Stimulated activated CD8-positive, alpha-beta memory T cell treated with anti-CD3 and anti-CD28 coated beads, Interleukin-4, amount 100 ng/mL, for 48 hours (primary cell): ENCODE measurements around the gene PRPF18.

Source experiments
- DNase-seq: peaks from one replicate; pipeline ENCODE4 v3.0.0-alpha.2; 2020

Gene PRPF18

DNA sequence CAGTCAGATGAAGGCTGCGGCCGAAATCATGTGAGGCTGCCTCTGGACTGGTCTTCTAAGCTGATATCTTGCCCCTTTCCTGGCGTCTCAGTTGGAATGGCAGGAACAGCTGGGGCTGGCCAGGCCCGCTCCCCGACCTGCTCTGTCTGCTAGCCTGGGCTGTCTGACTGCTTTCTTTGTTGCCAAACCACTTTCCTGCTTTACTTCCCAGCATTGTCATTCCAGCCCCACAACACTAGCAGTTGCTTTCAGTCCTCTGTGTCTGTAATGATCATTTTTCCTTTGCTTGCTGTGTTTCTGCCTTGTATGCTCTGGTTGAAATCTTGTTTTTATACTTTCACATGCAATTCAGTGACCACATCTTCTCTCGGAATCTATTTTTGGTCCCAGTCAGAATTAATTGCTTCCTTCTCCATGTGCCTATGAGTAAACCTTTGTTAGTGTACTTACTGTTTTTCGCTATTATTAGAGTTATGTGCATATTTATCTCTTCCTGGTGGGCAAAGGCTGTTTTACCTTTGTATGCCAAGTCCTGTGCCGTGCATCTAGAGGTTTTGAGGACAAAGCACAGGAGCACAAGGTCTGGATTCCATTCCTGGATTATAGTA is 21.6 kb downstream of the PRPF18 start:
- DNase-seq, result no peak

GRCh38 chr10:13612654-13613373 is 26.0 kb downstream of the PRPF18 start:
- no peak for DNase-seq

- no peak for DNase-seq
Observed at GRCh38 chr10:13613519-13613918, 26.8 kb downstream of the PRPF18 start.

- no peak for DNase-seq
Observed at GRCh38 chr10:13614530-13615332, 28.0 kb downstream of the PRPF18 start.

GRCh38 chr10:13615650-13616300 is 29.0 kb downstream of the PRPF18 start:
- no peak for DNase-seq

DNA sequence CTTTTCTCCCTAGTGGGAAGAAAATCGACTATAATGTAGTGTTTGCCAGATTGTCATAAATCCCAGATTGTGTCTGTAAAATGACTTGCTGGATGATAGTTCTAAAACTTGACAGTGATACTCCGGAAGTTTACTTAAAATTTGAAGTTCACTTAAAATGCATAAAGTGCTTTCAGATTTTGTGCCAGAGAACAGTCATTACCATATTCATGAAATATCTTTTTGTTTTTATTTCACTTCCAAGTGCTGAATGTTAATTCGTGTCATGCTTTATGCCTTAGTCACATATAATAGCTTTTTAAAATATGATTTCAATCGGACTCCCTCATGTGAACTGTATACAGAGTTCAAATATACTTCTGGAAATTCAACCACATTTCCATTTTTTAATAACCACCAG is 30.4 kb downstream of the PRPF18 start:
- no peak for DNase-seq

DNA sequence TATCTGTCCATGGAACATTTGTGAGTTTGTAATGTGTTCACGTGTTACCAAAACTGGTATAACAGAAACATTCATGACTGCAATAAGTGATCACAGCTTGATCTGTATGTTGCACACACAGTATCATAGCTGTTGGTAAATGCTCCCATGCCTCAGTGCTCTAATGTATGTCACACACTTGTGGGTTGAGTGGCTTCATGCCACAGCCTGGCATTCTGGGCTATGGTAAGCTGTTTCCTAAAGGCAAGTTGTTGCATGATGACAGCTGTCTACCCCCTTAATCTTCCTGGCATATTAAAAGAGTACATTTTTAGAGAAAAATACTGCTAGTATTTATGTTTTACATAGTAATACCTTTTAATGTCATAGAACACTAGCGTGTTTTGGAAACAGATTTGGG is 35.2 kb downstream of the PRPF18 start:
- DNase-seq, result no peak

DNA sequence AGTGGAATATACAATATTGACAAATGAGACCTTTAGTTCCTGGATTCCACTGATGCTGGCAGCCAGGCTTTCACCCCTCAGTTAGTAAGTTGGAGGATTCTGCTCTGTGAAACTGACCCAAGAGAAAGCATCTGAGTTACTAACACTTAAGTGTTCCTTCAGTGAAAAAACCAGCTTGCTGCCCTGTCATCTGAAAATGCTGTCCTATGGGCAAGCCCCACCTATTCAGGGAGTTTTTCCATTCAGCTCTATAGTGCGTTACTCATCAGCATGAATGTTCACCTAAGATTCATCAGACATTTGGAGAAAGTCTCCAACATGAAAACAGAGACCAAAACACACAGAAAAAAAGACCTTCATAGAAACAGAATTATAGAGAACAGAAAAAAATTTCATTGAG is 37.9 kb downstream of the PRPF18 start:
- DNase-seq, result no peak

GRCh38 chr10:13627459-13628310 is 40.9 kb downstream of the PRPF18 start:
- DNase-seq, result no peak

DNA sequence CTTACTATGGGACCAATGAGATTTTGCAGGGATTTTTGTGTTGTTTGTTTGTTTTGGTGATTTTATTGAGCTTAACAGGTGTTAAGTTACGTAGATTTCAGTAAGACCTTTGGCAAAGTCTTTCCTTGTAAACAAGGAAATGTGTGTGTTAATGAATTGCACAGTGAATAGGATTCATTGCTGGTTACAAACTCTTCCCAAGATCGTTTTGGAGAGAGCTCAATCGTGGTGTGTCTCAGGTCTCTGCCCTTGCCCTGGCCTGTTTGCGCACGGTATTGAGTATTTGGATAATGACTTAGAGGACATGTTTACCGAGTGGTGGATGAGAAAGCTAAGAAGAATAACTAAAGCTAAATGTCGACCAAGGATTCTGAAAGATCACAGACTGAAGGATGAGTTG is 41.9 kb downstream of the PRPF18 start:
- no peak for DNase-seq

- no peak for DNase-seq
Observed at GRCh38 chr10:13629116-13629515, 42.4 kb downstream of the PRPF18 start.

- DNase-seq, result no peak
Observed at GRCh38 chr10:13630231-13630630, 43.5 kb downstream of the PRPF18 start.

DNA sequence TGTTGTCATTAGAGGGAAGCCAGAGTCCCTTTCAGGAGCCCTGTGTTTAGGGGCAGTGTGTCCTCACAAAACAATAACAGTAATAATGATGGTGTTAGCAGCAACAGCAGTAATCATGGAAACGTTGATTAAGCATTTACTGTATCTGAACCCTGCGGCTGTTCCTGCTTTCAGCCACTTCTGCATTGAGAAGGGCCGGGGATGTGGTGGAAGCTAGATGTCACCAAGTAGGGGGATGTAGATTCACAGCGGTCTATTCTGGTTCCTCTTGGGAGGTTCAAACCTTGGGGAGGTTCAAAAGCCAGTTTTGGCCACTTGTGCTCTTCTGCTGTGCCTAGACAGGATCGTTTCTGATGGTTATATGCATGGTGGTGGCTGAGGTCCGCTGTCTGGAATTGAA is 44.8 kb downstream of the PRPF18 start:
- DNase-seq, result no peak

DNA sequence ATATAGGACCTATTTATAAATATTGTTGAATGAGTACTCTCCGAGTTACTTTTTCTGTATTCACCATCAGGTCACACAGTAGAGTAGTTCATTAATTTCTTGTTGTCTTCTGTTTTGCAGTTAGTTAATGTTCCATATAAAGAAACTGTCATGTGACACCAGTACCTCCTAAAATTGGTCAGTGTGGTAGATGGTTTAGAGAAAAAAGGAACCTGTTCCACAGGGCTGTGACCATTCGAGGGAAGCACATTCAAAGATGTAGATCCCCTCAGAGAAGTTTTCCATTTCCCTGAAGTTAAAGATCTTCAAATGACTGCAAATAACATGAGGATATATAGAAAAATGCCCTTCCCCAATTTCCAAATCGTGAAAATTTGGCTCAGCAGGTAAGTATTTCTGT is 45.7 kb downstream of the PRPF18 start:
- no peak for DNase-seq

GRCh38 chr10:13632884-13633440 is 46.2 kb downstream of the PRPF18 start:
- DNase-seq, result no peak

DNA sequence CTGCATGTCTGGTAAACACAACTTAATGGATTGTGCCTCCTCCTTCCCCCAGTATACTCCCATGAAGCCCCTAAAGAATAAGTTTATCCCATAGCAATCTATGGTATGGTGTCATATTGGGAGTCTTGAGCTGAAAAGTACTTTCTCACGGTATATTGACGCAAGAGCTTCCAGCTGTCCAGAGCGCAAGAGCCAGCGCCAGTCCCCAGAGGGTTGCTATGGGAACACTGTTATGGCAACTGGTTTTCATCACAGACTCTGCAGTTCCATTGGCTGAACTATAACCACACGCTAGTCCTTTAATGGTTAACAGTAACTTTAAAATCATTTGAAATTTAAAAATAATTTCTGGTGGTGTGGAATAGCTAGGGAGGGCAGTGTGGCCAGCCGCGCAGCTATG is 46.9 kb downstream of the PRPF18 start:
- DNase-seq, result no peak

DNA sequence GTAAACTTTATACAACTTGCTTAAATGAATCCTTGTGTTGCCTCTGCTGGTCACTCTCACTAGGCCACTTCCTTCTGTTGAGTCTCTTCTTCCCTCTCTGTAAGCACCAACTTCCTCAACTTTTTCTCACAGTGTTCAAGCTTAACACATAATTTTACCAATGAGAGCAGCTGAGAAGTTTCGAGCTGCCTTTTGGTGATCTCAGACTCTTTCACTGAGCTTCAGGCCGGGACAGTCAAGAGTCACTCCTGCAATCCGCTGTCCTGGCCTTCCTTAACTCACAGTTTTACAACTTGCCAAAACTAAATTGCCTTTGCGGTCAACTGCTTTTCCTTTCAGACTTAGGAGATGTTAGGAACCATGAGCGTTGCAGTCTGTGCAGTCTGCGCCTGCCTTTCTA is 47.4 kb downstream of the PRPF18 start:
- no peak for DNase-seq

DNA sequence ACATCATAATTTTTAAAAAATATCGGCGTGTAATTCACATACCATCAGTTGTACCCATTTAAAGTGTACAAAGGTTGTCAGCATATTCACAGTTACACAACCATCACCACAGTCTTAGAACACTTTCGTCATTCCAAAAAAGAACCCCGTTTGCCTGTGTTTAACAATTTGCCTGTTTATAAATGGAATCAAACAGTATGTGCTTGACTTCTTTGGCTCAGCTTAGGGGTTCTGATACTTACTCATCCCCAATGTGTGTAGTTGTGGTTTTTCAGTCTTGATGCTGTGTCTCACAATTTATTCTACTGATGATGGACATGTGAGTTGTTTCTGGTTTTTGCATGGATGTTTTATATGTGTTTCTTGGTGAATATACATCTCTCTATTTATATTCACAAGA is 50.0 kb downstream of the PRPF18 start:
- no peak for DNase-seq

GRCh38 chr10:13637303-13637856 is 50.6 kb downstream of the PRPF18 start:
- no peak for DNase-seq

GRCh38 chr10:13637894-13638293 is 51.1 kb downstream of the PRPF18 start:
- DNase-seq, result no peak

GRCh38 chr10:13642293-13642692 is 55.5 kb downstream of the PRPF18 start:
- DNase-seq, result no peak

DNA sequence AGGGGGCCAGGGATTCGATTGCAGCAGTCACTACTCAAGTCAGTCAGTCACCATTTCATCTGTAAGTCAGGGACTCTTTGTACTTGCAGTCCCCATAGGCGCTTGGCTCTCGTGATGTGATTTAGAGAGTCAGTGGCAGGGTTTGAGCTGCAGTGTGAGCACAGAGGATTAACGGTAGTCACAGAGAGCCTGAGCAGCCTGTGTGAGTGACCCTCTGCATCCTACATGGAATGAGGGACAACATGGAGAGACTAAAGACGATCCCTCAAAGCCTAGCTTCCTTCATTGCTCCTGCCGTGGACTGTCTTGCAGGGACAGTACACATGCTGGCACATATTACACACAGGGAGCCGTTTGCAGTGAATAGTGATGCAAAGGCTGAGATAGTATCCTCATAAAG is 56.3 kb downstream of the PRPF18 start:
- DNase-seq, result no peak
